ENCODE measurements around the gene SIGLEC11.
"Not testable (repeated sequence)": the region's sequence is repeated elsewhere in the genome, so short reads cannot be mapped to it uniquely, and the experiment has no call there.

SIGLEC11 gene

GRCh38 chr19:49952479-49952836 lies 8.5 kb downstream of the SIGLEC11 start:
- in situ Hi-C loops (cut with HindIII; ENCODE audit: low sequenced_read_pairs), result no loop called here

GRCh38 chr19:49951806-49952478 lies 9.0 kb downstream of the SIGLEC11 start:
- in situ Hi-C loops (cut with HindIII; ENCODE audit: low sequenced_read_pairs), result no loop called here

- in situ Hi-C loops (cut with HindIII; ENCODE audit: low sequenced_read_pairs), result no loop called here
Observed at GRCh38 chr19:49950956-49951526, 9.9 kb downstream of the SIGLEC11 start.

- in situ Hi-C loops (cut with HindIII; ENCODE audit: low sequenced_read_pairs), result no loop called here
Observed at GRCh38 chr19:49950590-49950948, 10.4 kb downstream of the SIGLEC11 start.

GRCh38 chr19:49949742-49950589 lies 11.0 kb downstream of the SIGLEC11 start:
- in situ Hi-C loops (cut with HindIII; ENCODE audit: low sequenced_read_pairs), result no loop called here

- in situ Hi-C loops (cut with HindIII; ENCODE audit: low sequenced_read_pairs), result no loop called here
Observed at GRCh38 chr19:49946415-49946814, 14.6 kb downstream of the SIGLEC11 start.

- in situ Hi-C loops (cut with HindIII; ENCODE audit: low sequenced_read_pairs), result not testable (repeated sequence)
Observed at GRCh38 chr19:49944567-49944966, 16.4 kb downstream of the SIGLEC11 start.

GRCh38 chr19:49940482-49940791 lies 20.5 kb downstream of the SIGLEC11 start:
- in situ Hi-C loops (cut with HindIII; ENCODE audit: low sequenced_read_pairs), result no loop called here

- in situ Hi-C loops (cut with HindIII; ENCODE audit: low sequenced_read_pairs), result no loop called here
Observed at GRCh38 chr19:49939721-49940481, 21.1 kb downstream of the SIGLEC11 start.

GRCh38 chr19:49938662-49939061 lies 22.3 kb downstream of the SIGLEC11 start:
- in situ Hi-C loops (cut with HindIII; ENCODE audit: low sequenced_read_pairs), result no loop called here

GRCh38 chr19:49937750-49938381 lies 23.1 kb downstream of the SIGLEC11 start:
- in situ Hi-C loops (cut with HindIII; ENCODE audit: low sequenced_read_pairs), result no loop called here

GRCh38 chr19:49936549-49936948 lies 24.4 kb downstream of the SIGLEC11 start:
- in situ Hi-C loops (cut with HindIII; ENCODE audit: low sequenced_read_pairs), result no loop called here

- in situ Hi-C loops (cut with HindIII; ENCODE audit: low sequenced_read_pairs), result no loop called here
Observed at GRCh38 chr19:49933643-49934042, 27.3 kb downstream of the SIGLEC11 start.

GRCh38 chr19:49932731-49933131 lies 28.2 kb downstream of the SIGLEC11 start:
- in situ Hi-C loops (cut with HindIII; ENCODE audit: low sequenced_read_pairs), result no loop called here

GRCh38 chr19:49932041-49932451 lies 28.9 kb downstream of the SIGLEC11 start:
- in situ Hi-C loops (cut with HindIII; ENCODE audit: low sequenced_read_pairs), result no loop called here

GRCh38 chr19:49931293-49932040 lies 29.5 kb downstream of the SIGLEC11 start:
- in situ Hi-C loops (cut with HindIII; ENCODE audit: low sequenced_read_pairs), result no loop called here

- in situ Hi-C loops (cut with HindIII; ENCODE audit: low sequenced_read_pairs), result no loop called here
Observed at GRCh38 chr19:49930483-49931011, 30.4 kb downstream of the SIGLEC11 start.

GRCh38 chr19:49929611-49930482 lies 31.1 kb downstream of the SIGLEC11 start:
- in situ Hi-C loops (cut with HindIII; ENCODE audit: low sequenced_read_pairs), result no loop called here

GRCh38 chr19:49929121-49929610 lies 31.8 kb downstream of the SIGLEC11 start, which contains the start of the genes ATF5 and NUP62:
Gene ATF5 (plus strand): TSS chr19:49929205. CDS start chr19:49930851, 1,646 bp downstream.
Gene NUP62 (minus strand): TSS chr19:49929504. CDS start chr19:49909807, 19,697 bp downstream.
- in situ Hi-C loops (cut with HindIII; ENCODE audit: low sequenced_read_pairs), result no loop called here

All from DLD1 (cell line).